ENCODE measurements around the gene SAMD4B.
"Not testable (repeated sequence)": the region's sequence is repeated elsewhere in the genome, so short reads cannot be mapped to it uniquely, and the experiment has no call there.

SAMD4B gene

DNA sequence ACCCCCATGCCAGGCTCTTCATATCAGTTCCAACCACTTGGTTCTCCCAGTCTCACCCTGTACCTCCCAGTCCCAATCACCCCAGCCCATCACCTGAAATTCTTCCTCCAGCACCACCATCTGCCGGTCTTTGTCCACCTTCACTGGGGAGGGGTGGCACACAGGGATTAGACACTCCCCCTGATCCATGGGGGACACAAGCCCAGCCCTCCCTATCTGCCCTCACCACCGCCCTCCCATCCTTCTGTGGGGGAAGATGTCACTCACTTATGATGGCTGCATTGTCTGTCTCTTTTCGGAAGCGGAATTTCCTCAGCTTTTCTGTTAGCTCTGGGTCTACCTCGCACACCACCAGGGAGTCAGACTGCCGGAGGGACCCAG is 7.1 kb upstream of the SAMD4B start:
- no peak for DNase-seq

DNA sequence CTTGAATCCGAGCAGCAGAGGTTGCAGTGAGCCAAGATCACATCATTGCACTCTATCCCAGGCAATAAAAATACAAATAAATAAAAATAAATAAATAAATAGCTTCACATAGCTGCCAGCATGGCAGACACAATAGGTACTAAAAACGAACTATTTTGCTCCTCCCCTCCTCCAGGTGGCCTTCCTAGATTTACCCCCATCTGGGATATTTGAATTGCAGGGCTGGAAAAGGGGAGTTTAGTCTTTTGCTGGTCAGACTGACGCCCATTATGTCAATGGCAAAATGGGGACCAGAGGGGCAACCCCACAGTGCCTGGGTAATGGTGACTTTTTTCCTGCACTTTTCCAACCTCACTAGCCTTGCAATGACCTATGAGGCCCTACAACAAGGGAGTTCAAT is 5.7 kb upstream of the SAMD4B start:
- no peak for DNase-seq

DNA sequence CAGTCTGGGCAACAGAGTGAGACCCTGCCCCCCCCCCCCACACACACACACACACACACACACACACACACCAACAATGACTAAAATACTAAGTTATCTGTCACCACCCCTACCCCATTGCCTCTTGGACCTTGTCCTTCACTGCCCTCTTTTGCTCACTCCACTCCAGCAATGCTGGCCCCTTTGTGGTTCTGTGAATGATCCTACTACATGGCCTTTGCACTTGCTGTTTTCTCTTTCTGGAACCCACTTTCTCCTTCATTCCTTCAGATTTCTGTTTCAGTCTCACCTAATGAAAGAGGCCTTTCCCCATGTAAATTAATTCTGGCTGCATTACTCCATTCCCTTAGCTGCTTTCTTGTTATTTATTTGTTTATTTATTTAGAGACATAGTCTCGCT is 2.5 kb upstream of the SAMD4B start:
- DNase-seq, result no peak

DNA sequence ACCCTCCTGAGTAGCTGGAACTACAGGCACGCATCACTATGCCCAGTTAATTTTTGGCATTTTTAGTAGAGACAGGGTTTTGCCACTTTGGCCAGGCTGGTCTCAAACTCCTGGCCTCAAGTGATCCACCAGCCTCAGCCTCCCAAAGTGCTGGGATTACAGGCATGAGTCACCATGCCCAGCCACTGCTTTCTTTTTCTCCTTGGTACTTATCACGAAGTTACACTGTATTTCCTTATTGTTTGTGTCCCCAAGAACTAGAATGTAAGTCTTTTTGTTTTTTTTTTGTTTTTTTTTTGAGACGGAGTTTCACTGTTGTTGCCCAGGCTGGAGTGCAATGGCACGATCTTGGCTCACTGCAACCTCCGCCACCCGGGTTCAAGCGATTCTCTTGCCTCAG is 2.1 kb upstream of the SAMD4B start:
- DNase-seq, result not testable (repeated sequence)

DNA sequence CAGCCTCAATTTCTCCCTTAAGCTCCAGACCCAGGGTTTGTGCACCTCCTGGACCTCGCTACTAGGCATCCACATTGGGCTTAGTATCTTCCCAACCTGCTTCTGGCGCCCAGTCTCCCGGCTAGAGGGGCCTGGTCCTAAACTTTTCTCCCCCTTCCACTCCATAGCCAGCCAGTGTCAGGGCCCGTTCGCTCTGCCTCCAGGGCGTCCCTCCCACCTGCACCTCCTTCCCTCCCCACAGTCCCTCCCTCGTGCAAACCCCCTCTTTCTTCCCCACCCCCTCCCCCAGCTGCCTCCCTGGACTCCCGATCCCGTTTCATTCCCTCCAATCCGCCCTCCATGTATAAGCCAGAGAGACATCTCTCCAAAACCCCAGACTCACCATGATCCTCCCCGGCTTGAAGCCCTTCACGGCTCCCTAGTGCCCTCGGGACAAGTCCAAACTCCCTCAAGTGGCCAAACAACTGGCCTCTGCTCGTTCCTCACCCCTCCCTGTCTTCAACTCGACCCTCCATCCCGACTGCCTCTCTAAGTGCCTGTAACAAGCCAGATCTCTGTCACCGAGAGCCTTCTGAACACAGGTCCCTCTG is 997 bp upstream of the SAMD4B start:
- no peak for DNase-seq

DNA sequence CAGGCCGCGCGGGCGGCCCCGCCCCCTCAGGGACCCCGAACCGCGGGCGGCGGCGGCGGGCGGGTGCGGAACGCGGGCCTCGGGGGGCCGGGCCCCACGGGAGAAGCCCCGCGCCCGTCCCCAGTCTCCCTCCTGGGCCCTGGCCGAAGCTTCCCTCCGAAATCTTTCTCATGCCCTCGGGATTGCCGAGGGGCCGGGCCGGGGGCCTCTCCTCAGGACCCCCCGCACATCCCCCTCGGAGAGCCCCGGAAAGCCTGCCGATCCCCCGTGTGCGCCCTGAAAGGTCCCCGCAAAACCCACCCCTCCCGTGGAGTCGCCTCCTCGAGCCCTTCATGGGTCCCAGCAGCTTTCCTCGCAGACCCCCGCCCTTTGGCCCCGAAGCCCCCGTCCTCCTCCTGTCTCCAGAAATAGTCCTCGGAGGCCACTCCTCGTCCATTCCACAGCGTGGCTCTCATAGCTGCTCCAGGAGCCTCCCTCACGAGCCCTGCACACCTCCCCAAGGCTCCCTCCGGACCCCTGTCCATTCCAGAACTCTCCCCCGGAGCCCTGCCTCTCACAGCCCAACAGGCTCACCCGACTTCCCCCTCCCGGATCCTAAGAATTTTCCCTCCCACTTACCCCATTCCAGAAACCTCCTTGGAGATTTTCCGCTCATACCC is 555 bp downstream of the SAMD4B start:
- no peak for DNase-seq

DNA sequence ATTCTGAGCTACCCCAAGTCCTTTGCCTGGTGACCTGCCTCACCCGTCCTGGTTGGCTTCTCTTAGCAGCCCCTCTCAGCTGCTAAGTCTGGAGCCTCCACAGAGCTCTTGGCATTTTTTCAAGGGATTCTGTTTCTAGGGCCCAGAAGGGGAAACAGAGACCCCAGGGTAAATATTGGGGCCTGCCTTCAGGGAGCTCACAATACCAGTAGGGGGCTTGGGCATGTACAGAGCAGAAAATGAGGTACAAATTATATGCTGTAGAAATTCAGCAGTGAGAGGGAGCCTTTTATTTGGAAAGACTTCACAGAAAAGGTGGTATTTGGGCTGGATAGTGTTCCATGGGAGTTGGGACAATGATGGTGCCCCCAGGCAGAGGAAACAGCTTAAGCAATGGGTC is 3.7 kb downstream of the SAMD4B start:
- no peak for DNase-seq

DNA sequence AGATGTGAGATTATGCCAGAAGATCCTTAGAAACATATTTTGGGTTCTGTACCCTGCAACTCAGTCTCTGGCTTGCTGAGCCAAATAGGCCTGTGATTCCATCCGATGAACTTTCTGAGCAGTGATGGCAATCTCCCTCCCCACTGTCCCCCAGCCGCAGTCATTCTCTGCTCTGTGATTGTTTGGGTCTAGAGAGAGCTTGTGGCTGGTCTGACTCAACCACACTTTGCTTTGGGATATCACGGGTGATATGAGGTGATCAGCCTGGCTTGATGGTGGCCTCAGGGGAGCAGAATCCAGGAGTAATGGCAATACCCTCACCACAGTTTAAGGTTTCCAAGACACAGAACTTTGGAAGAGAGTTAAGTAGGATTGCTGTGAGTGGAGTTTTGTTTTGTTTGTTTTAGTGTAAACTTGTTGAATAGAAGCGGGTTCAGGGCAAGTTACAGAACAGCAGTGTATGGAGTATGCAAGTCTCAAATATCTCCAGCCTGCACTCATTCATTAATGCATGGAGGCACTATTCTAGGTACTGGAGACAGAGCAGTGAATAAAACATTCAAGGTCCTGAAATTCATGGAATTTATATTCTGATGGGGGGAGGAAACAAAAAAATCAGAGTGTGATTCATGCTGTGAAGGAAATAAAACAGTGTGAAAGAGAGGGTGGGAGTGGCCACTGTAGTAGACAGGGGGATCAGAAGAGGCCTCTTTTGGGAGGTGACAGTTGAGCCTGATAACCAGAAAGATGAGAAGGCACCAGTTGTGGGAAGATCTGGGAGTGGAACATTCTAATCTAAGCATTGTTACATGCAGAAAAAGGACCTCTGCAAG is 5.3 kb downstream of the SAMD4B start:
- no peak for DNase-seq

DNA sequence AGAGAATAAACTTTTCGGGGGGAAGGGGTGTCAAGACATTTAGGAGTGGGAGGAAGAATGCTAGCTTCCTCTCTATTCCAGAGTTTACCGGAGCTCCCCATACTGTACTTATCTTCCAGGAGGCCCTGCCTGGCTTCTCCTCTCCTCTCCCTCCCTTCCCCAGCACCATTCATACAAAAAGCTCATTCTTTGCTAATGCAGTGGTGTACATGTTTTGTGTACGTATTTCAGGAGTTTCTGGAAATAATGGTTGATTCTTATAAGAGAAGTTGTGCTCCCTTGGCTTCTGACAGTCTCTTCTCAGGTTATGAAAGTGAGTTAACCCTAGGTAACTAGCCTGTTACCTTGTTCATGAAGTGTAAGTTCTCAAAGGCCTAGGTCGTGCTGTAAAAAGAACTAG is 7.1 kb downstream of the SAMD4B start:
- no peak for DNase-seq

DNA sequence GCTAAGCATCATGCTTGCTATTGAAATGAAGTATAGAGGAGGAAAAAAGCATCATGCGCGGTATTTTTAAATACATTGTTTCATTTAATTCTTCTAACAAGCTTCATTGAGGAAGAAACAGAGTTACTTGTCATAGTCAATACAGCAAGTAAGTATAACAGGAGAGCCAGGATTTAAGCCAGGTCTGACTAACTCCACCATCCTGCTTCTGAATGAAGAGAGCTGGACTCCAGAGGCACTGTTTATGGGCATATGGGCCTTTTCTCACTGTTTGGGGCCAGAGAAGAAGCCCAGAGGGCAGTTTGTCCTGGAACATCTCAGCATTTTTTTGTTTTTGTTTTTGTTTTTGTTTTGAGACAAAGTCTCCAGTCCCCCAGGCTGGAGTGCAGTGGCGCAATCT is 7.9 kb downstream of the SAMD4B start:
- DNase-seq, result no peak

DNA sequence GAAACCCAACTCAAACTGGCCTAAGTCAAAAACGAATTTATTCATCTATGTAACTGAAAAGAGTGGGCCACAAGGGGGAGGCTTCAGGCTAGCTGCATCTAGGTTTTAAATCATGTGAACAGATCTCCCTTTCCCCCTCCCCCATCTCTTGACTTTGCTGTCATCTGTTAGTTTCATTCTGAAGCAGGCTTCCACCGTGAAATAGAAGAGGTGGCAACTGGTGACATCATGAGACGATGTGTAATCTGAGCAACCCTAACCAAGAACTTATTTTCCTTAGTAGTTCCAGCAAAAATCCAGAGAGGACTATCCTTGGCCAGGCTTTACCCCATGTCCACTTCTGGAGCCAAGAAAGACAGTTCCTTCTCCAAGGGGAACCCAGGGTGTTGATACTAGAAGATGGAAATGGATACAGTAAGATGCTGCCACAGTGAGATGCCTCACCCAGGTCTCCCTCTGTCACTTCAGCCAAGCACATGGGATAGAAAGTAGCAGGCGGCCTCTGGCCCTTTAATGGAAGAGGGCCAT is 9.4 kb downstream of the SAMD4B start:
- no peak for DNase-seq

DNA sequence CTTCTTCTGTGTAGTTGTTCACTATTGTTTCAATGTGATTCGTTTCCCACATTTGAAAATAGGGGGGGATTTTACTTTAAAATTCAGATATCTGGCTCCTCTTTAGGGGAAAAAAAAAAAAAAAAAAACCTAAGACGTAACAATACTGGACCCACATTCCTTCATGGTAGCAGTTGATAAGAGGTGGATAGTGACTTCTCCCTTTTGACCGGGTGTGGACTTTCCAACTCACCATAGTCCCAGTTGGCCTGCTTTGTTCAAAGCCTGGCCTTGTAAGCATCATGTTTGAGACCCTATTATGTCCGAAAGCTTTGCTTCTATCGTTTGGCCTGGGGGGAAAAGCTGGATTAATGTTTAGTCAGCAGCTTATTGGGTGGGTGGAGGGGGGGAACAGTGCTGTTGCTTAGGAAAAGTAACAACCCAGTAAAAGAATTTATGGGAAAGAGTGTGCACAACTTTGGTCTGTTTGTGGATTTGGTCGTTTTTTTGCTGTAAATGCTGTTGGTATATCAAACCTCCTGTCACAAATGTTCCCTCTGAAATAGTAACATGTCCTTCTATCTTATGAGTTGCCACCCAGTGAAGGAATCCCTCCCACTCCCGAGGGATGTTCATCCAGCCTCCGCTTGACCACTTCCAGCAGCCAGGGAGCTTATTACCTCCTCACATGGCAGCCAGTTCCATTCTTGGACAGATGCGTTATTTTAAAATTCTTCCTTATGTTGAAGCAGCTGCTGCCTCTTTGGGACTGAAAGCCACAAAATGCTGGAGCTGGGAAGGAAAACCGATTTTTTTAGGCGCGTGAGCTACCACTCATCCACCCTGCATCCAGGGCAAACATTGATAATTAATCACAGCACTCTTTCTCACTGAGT is 10.4 kb downstream of the SAMD4B start:
- DNase-seq, result no peak

DNA sequence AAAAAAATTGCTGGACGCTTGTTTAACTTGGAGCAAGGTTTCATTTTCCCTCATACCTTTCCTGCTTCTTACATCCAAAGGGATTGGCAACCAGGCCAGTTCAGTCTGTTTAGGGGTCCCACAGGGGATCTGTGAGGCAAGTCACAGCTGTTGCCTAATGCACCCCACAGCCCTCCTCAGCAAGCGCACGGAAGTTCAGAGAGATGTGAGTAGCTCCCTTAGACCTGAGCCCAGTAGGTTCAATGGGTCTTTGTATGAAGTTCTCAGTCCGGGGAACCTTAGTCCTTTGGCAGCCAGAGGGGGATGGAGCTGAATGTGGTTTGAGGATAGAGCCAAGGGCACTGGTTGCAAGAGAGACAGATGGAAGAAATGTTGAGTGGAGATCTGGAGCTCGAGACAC is 13.0 kb downstream of the SAMD4B start:
- no peak for DNase-seq

DNA sequence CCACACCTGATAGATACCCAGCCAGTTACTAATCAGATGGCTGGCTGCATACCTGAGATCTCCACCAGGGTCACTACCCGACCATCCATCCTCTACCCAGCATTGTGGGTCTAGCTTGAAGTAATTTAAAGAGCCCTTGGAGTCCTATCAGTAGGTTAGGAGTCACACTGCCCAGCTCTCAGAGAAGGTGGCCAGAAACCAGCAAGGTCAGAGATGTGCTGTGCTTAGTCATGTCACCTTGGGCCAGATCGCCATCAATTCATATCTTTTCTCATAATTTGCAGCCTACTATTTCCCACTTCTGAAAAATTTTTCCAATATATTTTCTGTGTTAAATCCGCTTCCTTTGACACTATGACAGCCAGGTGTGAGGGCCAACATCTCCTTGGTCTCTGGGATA is 13.9 kb downstream of the SAMD4B start:
- DNase-seq, result no peak

DNA sequence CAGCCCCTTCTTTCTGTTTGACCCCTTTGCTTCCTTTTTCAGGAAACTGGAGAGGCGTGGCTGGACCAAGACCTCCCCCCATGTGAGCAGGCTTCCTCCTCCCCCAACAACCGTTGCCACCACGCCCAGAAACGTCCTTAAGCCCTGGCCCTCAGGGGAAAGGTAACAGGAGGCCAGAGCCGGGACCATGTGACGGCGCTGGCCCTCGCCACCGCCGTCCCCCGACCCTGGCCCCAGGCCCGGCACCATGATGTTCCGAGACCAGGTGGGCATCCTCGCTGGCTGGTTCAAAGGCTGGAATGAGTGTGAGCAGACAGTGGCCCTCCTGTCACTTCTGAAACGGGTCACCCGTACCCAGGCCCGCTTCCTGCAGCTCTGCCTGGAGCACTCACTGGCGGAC is 14.4 kb downstream of the SAMD4B start:
- no peak for DNase-seq

DNA sequence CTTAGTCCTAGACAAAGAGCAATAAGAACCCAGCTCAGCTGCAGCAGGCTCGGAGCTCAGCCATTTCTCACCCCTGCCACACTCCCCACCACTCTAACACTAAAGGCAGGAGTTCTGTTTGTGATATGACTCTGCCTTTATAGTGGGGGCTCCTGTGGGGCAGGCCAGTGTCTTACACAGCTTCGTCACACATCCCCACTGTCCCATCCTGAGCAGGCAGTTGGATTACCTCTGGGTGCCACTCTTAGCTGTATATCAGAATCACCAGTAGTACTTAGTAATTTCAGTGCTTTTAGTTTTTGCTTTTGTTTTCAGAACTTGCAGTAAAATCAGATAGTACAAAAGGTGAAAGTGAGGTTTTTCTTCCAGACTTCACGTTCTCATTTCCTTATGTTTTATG is 16.8 kb downstream of the SAMD4B start:
- no peak for DNase-seq

DNA sequence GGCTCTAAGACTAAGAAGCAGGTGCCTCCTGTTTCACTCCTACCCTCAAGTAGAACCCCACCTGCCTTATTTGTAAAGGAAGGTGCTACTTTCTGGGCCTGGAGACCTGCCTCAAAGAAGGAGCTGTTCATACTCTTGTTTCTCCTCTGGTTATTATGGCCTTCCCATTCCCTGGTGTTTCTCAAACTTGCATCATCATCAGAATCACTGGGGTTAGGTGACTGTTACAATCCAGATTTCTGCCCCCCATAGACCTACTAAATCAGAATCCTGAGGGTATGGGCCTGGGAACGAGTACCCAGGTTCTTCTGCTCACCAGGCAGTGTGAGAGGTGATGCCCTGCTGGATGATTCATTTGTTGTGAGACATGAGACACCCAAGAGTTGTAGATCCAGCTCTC is 18.4 kb downstream of the SAMD4B start:
- DNase-seq, result no peak

DNA sequence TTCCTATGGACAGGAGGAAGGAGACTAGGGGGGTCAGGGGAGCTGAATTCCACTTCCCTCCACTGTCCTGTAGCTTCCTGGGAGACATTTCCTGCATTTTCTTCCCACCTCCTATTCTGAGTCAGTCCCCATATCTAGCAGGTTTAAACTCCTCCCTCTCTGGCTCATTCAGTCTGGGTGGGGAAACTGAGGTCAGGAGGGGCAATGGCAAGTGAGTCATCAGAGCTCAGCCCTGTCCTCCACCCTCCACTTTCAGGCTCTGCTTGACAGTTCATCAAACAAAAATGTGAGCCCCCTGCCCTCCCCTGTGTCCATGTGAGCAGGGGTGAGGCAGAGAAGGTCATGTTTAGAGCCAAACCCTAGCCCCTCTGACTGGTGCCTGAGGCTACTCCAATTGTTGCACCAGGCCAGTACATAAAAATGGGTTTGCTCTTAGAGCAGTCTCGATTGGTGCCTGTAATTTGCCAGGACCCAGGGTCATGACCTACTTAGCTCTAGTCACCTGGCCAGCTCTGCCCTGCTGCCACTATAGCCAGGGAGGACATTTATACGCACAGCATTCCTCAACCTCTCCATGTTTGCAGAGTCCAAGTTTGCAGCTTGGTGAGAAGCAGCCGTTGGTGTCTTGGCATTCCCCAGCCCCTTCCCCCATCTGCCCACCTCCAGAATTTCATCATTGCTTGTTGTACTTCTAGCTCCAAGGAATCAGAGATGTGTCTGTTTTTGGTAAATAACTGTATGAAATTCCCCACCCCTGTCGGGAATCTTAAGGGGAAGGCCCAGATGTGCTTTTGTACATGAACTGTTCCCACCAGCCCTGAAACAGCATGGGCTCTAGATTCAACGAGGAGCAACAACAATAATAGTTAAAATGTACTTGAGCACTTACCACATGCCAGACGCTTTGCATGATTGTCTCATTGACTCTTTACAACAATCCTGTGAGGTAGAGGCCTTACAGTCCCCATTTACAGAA is 20.7 kb downstream of the SAMD4B start:
- no peak for DNase-seq

DNA sequence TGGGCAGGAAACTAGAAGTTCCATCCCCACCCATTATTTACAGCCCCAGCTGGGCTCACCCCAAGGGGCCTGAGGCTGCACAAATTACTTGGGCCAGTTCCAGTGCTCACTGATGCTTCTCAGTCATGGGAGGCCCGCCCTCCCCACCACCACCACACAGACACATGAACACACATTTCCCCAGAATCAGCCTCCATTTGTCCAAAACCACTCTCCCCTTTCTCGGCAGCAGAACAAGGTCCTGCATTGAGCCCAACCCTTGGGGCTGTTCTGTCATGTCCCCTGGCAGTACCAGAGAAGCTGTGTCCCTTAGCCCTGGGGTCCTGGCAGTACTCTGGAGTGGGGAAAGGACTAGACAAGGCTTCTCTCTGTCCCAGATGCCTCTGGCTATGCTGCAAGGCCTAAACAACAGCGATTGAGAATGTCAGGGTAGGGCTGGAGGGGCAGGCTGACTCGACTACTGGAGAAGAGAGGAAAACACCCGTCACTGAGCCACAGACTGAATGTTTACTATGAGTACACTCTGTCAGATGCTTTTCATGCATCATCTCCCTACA is 21.8 kb downstream of the SAMD4B start:
- no peak for DNase-seq

DNA sequence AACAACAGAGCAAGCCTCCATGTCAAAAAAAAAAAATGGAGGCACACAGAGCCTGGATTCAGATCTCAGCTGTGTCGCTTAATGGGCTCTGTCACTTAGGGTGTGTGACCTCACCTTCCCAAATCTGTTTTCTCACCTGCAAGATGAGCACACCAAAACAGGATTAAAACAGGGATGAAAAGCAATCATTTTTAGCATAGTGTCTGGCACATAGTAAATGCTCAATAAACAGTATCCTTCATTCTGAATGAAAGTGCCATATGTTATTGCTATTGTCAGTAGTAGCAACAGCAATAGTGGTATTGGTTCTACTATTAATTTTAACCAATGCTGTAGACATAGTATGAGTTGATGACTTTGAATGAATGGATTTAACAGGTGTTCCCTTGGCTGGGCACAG is 23.3 kb downstream of the SAMD4B start:
- no peak for DNase-seq

DNA sequence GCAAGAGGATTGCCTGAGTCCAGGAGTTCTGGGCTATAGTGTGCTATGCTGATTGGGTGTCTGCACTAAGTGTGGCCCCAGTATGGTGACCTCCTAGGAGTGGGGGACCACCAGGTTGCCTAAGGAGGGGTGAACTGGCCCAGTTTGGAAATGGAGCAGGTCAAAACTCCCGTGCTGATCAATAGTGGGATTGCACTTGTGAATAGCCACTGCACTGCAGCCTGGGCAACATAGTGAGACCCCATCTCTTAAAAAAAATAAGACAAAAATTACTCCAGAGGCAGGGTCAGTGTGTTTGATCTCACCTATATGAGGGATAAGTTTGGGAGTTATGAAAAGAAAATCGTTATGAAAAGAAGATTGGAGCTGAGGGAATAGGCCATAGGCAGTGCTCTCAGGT is 27.0 kb downstream of the SAMD4B start:
- DNase-seq, result no peak

DNA sequence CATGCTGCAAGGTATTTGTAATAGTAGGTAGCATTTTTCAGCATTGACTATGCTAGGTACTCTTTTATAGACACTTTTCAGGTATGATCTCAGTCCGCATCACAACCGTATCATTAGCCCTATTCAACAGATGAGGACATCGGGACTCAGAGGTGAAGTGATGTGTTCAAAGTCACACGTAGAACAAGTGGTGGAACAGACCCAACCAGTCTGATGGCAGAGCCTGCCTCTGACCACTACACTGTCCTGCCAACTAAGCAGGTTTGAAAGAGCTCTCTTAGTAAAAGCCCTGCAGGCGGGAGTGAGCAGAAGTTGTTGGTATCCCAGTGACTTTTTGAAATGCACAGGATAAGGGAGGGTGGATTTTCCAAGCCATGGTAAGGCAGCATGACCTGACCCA is 28.5 kb downstream of the SAMD4B start:
- DNase-seq, result no peak
